D721Med (cell line): ENCODE measurements around the gene SFRP5.

Experiments used
- DNase-seq: peaks from one replicate; pipeline ENCODE4 v3.0.0; 2011; ENCODE audit warnings: low spot score; ENCODE audit not compliant: insufficient read length
- FAIRE-seq: peaks from 2 replicates; lab custom pipeline; 2011; peaks lifted over from hg19 to GRCh38; lab: Jason Lieb, UNC
- TF ChIP-seq, protein P1 (sequence below): IDR thresholded peaks from 2 replicates; pipeline ENCODE4 v1.5.1; 2012; ENCODE audit warnings: mild to moderate bottlenecking, control low read depth; ENCODE audit not compliant: insufficient read depth; ENCODE audit errors: missing control alignments

The SFRP5 gene

GRCh38 chr10:97763947-97764346 is 7.9 kb downstream of the SFRP5 start:
- TF ChIP-seq, protein P1, sequence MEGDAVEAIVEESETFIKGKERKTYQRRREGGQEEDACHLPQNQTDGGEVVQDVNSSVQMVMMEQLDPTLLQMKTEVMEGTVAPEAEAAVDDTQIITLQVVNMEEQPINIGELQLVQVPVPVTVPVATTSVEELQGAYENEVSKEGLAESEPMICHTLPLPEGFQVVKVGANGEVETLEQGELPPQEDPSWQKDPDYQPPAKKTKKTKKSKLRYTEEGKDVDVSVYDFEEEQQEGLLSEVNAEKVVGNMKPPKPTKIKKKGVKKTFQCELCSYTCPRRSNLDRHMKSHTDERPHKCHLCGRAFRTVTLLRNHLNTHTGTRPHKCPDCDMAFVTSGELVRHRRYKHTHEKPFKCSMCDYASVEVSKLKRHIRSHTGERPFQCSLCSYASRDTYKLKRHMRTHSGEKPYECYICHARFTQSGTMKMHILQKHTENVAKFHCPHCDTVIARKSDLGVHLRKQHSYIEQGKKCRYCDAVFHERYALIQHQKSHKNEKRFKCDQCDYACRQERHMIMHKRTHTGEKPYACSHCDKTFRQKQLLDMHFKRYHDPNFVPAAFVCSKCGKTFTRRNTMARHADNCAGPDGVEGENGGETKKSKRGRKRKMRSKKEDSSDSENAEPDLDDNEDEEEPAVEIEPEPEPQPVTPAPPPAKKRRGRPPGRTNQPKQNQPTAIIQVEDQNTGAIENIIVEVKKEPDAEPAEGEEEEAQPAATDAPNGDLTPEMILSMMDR, result no peak
- no peak for FAIRE-seq

GRCh38 chr10:97763411-97763810 is 8.4 kb downstream of the SFRP5 start:
- TF ChIP-seq, protein P1, result no peak
- DNase-seq, result no peak
- FAIRE-seq, result no peak

More at GRCh38 chr10:97763947-97764346, 7.9 kb downstream of the SFRP5 start:
- no peak for DNase-seq

DNA sequence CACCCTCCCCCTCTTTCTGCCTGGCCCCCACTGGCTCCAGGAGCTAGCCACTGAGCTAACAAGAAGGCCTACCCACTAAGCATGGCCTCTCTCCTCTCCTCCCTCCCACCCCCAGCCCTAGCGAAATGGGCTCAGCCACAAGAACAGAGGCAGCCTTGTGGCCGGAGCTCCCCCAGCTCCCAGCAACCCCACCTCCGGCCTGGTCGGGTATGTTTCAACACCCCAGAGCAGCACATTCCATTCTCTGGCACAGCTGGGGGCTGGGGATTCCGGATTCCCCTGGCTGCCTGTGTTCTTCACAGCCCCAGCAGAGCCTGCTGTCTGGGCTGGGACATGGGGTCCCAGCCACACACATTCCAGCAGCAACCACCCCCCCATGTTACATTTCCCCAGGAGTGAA is 9.0 kb downstream of the SFRP5 start:
- TF ChIP-seq, protein P1, result no peak
- DNase-seq, result no peak
- no peak for FAIRE-seq

- TF ChIP-seq, protein P1, result no peak
- DNase-seq (no peak), FAIRE-seq (no peak)
Measured at GRCh38 chr10:97762056-97762455, 9.7 kb downstream of the SFRP5 start.

- TF ChIP-seq, protein P1, result no peak
- FAIRE-seq (no peak), DNase-seq (no peak)
Measured at GRCh38 chr10:97761331-97761865, 10.4 kb downstream of the SFRP5 start.

GRCh38 chr10:97760461-97761257 is 11.1 kb downstream of the SFRP5 start:
- TF ChIP-seq, protein P1, result no peak
- no peak for FAIRE-seq
- DNase-seq, result no peak

- TF ChIP-seq, protein P1, result no peak
- DNase-seq (no peak), FAIRE-seq (no peak)
Measured at GRCh38 chr10:97759946-97760345, 11.9 kb downstream of the SFRP5 start.
